Activated CD8-positive, alpha-beta memory T cell treated with anti-CD3 and anti-CD28 coated beads, Interleukin-2, amount 50 U/mL, for 1 hour (primary cell): Measurements from ENCODE around the gene BBS12.
A peak's percentile ranks its signal among the peaks of the same experiment; 100 is the strongest.

Experiments used
- DNase-seq: peaks from one replicate; pipeline ENCODE4 v3.0.0-alpha.2; 2020; ENCODE audit errors: extremely low read depth

BBS12 gene

GRCh38 chr4:122715221-122715620 is 17.3 kb upstream of the BBS12 start:
- DNase-seq, result no peak

DNA sequence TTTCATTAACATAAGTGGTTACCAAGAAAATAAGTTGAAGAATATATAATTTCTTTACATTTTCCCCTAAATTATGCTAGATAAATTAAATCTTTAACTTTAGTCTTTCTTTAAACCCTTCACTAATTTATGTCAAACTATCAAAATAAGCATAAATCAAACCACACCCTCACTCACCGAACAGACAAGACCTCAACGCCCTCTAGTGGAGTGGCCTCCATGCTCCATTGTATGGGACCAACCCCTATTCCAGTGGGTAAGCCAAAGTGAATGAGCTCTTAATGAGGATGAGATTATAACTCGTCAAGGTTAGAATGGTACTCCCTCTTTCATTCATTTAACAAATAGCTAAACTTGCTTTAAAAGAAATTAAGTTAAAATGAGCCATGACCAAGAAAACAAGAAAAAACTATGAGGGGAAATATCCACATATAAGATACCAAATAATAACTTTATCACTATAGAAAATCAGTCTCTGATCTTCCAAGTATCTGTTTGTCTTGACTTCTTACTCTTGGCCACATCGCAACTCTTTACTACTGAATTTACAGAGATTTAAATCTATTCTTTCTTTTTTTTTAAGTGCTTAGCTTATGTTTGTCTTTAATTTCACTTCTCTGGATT is 15.6 kb upstream of the BBS12 start:
- peak; percentile 9 for DNase-seq

DNA sequence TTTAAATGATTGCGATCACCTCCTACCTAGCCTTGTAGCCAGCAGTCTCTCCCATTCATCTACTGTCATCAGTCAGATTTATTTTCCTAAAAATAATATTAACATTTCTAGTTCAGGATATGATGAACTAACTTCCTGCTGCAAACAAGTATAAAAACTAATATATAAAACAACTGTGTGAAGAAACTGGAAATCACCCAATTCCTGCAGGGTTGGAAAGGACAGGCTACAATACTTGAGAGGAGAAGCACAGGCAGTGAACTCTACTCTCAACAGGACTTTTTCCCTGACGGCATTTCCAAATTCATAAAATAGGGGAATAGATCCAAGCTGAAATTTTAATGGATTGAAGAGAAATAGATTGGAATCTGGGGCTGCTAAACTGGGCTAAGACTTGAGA is 14.2 kb upstream of the BBS12 start:
- no peak for DNase-seq

DNA sequence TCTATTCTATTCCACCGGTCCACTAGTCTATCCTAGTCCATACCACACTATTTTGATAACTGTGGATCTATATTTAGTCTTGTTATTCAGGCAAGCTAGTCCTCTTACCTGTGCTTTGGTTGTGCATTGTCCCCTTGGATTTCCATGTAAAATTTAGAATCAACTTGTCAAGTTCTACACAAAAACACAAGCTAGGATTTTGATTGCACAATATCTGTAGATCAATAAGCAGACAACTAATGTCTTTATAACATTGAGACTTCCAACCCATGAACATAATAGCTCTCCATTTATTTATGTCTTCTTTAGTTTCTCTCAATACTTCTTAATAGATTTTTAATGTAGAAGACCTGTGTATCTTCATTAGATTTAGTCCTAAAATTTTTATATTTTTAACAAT is 10.2 kb upstream of the BBS12 start:
- no peak for DNase-seq

GRCh38 chr4:122728856-122729255 is 3.6 kb upstream of the BBS12 start:
- no peak for DNase-seq

- DNase-seq, result no peak
These were observed 828 bp upstream of the BBS12 start for GRCh38 chr4:122731676-122732075.

- no peak for DNase-seq
These were observed 1.2 kb downstream of the BBS12 start for GRCh38 chr4:122733787-122734120.

DNA sequence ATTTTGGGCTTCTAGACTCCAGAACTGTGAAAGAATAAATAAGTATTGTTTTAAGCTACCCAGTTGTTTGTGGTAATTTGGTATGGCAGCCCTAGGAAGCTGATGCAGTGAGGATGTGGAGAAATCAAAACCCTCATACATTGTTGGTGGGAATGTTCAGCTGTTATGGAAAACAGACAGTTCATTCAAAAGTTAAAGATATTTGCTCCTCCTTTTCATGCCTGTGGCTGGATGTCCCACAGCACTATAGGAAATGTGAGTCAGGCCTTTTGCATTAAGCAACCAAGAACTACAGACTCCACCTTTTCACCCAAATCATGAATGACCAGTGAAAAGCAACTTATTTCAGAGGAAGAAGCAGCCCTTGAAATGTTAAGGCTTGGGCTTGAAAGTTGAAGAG is 6.7 kb downstream of the BBS12 start:
- DNase-seq, result no peak

- no peak for DNase-seq
These were observed 10.7 kb downstream of the BBS12 start for GRCh38 chr4:122742933-122743829.

DNA sequence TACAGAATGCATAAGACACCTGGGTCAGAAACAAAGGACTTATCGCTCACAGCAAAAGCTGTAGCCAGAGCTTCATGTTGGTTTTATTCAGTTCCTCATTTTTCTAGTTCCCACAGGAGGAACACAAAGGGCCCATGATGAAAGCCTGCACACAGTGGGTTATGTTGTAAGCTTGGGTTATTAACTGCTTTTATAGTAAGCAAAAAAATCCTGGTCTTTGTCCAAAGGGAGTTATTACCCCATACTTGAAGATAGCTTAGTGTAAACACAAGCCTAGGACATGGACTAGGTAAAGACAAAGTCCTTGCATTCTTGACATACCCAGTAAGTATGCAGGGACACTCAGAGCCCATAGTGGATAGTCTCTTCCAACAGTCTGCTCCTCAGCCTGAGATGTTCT is 11.7 kb downstream of the BBS12 start:
- DNase-seq, result no peak

DNA sequence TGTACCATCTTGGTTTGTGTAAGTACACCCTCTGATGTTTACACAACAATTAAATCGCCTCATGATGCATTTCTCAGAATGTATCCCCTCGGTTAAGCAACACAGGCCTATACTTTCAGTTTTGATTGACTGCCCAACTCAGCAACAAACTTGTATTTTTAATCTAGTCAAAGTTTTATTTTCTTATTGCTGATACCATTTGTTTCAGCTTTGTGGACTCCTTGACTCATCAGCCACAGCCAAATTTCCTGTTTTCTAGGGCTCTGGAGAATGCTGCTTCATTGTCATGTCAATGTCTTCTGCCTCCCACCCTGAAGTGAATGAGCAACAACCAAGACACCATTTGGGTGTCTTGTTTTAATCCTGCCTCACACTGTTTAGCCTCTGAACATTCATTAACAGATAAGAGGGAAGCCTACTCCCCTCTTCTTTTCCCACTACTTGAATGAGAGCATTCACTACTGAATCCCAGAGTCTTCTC is 14.0 kb downstream of the BBS12 start:
- DNase-seq, result no peak

DNA sequence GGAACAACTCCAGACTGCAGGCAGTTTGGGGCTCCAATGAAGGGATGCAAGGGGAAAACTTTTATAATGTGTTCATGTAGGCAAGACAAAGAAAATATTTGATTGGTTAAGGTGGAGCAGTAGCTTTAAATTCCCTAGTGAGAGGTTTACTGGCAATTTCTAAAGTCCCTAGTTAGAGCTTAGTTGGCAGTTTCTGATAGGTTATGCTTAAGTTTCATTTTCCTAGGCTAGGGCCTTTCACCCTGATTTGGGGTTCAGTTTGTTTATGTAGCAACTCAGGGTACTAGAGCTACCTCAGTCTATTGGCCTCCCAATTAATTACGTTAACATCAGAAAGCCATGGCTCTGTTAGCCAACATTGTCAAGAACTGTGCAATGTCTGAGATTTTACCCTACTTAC is 14.6 kb downstream of the BBS12 start:
- DNase-seq, result no peak

- no peak for DNase-seq
These were observed 15.4 kb downstream of the BBS12 start for GRCh38 chr4:122747883-122748282.

GRCh38 chr4:122749704-122750454 is 17.4 kb downstream of the BBS12 start:
- DNase-seq, result no peak

GRCh38 chr4:122755675-122756074 is 23.2 kb downstream of the BBS12 start:
- no peak for DNase-seq

- DNase-seq, result no peak
These were observed 25.5 kb downstream of the BBS12 start for GRCh38 chr4:122758033-122758432.

GRCh38 chr4:122759639-122760310 is 27.3 kb downstream of the BBS12 start:
- DNase-seq, result no peak

- DNase-seq, result no peak
These were observed 30.0 kb downstream of the BBS12 start for GRCh38 chr4:122762520-122762919.

- no peak for DNase-seq
These were observed 30.6 kb downstream of the BBS12 start for GRCh38 chr4:122762966-122763716.

GRCh38 chr4:122764071-122764820 is 31.7 kb downstream of the BBS12 start:
- DNase-seq, result no peak

DNA sequence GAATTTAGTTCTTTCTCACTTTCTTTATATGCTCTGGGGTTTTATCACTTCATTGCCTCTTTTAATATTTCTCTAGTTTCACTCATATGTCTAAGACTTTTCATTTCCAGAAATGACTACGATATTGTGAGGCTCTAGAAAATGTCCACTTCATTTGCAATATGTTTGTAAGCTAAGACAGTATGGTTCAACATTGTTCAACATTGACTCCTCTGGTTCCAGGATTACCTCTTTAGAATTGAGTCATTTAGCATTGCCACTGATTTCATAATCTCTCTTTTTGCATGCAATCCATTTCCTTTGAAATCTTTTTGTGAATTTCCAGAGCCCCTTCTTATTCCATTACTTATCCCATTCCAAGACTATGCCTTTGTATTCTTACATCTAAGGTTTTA is 32.3 kb downstream of the BBS12 start:
- no peak for DNase-seq
